ENCODE measurements around the gene KCNAB1.
A peak's percentile ranks its signal among the peaks of the same experiment; 100 is the strongest.

Gene KCNAB1

GRCh38 chr3:156317462-156318074 lies 197.2 kb downstream of the KCNAB1 start:
- DNase-seq (ENCODE audit: low spot score), result no peak

- DNase-seq (ENCODE audit: low spot score), result no peak
These were observed 201.6 kb downstream of the KCNAB1 start for GRCh38 chr3:156321945-156322344.

- DNase-seq (ENCODE audit: low spot score), result no peak
These were observed 203.1 kb downstream of the KCNAB1 start for GRCh38 chr3:156323466-156323865.

GRCh38 chr3:156330415-156330814 lies 210.0 kb downstream of the KCNAB1 start:
- no peak for DNase-seq (ENCODE audit: low spot score)

GRCh38 chr3:156332304-156332703 lies 211.9 kb downstream of the KCNAB1 start:
- DNase-seq (ENCODE audit: low spot score), result no peak

- peak; percentile 49 for DNase-seq (ENCODE audit: low spot score)
These were observed 214.6 kb downstream of the KCNAB1 start for GRCh38 chr3:156334841-156335545.

- no peak for DNase-seq (ENCODE audit: low spot score)
These were observed 219.1 kb downstream of the KCNAB1 start for GRCh38 chr3:156339491-156339890.

- DNase-seq (ENCODE audit: low spot score), result no peak
These were observed 221.0 kb downstream of the KCNAB1 start for GRCh38 chr3:156341332-156341731.

- no peak for DNase-seq (ENCODE audit: low spot score)
These were observed 221.5 kb downstream of the KCNAB1 start for GRCh38 chr3:156341831-156342416.

- no peak for DNase-seq (ENCODE audit: low spot score)
These were observed 223.8 kb downstream of the KCNAB1 start for GRCh38 chr3:156344215-156344614.

GRCh38 chr3:156349111-156349510 lies 228.7 kb downstream of the KCNAB1 start:
- DNase-seq (ENCODE audit: low spot score), result no peak

GRCh38 chr3:156349978-156350377 lies 229.6 kb downstream of the KCNAB1 start:
- DNase-seq (ENCODE audit: low spot score), result no peak

GRCh38 chr3:156350781-156351180 lies 230.4 kb downstream of the KCNAB1 start:
- DNase-seq (ENCODE audit: low spot score), result no peak

- DNase-seq (ENCODE audit: low spot score), result no peak
These were observed 231.4 kb downstream of the KCNAB1 start for GRCh38 chr3:156351783-156352182.

- DNase-seq (ENCODE audit: low spot score), result no peak
These were observed 232.3 kb downstream of the KCNAB1 start for GRCh38 chr3:156352728-156353127.

- DNase-seq (ENCODE audit: low spot score), result no peak
These were observed 233.2 kb downstream of the KCNAB1 start for GRCh38 chr3:156353563-156353962.

GRCh38 chr3:156356537-156357363 lies 236.4 kb downstream of the KCNAB1 start:
- DNase-seq (ENCODE audit: low spot score), result no peak

GRCh38 chr3:156358232-156358631 lies 237.9 kb downstream of the KCNAB1 start:
- no peak for DNase-seq (ENCODE audit: low spot score)

GRCh38 chr3:156359368-156359767 lies 239.0 kb downstream of the KCNAB1 start:
- DNase-seq (ENCODE audit: low spot score), result no peak

GRCh38 chr3:156360083-156360482 lies 239.7 kb downstream of the KCNAB1 start:
- DNase-seq (ENCODE audit: low spot score), result no peak

GRCh38 chr3:156360963-156361362 lies 240.6 kb downstream of the KCNAB1 start:
- no peak for DNase-seq (ENCODE audit: low spot score)

GRCh38 chr3:156366559-156366958 lies 246.2 kb downstream of the KCNAB1 start:
- no peak for DNase-seq (ENCODE audit: low spot score)

- no peak for DNase-seq (ENCODE audit: low spot score)
These were observed 247.8 kb downstream of the KCNAB1 start for GRCh38 chr3:156368189-156368588.

Data from D341Med (cell line).